ENCODE data around the gene KNOP1. TPM values are rescaled to one million over a fixed set of nuclear protein-coding genes. Genes with fewer than 3 reads are reported as not detected.
A peak's percentile ranks its signal among the peaks of the same experiment; 100 is the strongest.

The KNOP1 gene
- total and polyA plus RNA-seq, 2 of the 13 experiments (the other 11 are each of a cell fraction or from before 2014, with no cell fraction given): 21.2 to 57.5 TPM

GRCh38 chr16:19710991-19711545 lies 7.0 kb downstream of the KNOP1 start (continued):
- 0 out of 2 replicates have a peak, but pooled peaks have one; percentile 7 for TF ChIP-seq THAP9 (CRISPR knock-in tag; IDR thresholded peaks at IDR 0.05; ENCODE audit: borderline replicate concordance)
- TF ChIP-seq CC2D1A (CRISPR knock-in tag; IDR thresholded peaks at IDR 0.05): no peak
- no peak for TF ChIP-seq ZBTB8A (CRISPR knock-in tag; IDR thresholded peaks at IDR 0.05; ENCODE audit: borderline replicate concordance, low read depth)
- no peak for TF ChIP-seq MATR3 (CRISPR knock-in tag; IDR thresholded peaks at IDR 0.05)
- peak; percentile 85 for TF ChIP-seq HIC2 (CRISPR knock-in tag; IDR thresholded peaks at IDR 0.05; ENCODE audit: low read depth)

- Histone ChIP-seq H3K4me1 (ENCODE audit: insufficient read depth, low read length) (peaks cover 24% of the 10 kb centered on the region), H3K9ac (ENCODE audit: insufficient read depth, low read depth, low read length) (no peak overlapping the region), H2AFZ (ENCODE audit: low read length) (no peak overlapping the region), H3K27me3 (ENCODE audit: control insufficient read depth in 1 of 2, insufficient read depth in 2 of 2, low read length in 2 of 2) (no peaks in the 10 kb centered on the region), H3K36me3 (replicated peaks in 1 of 2; ENCODE audit: control insufficient read depth in 1 of 2, insufficient read depth in 2 of 2, low read length in 2 of 2) (peaks cover 48 to 67% of the 10 kb centered on the region in 2 experiments), H3K4me2 (ENCODE audit: low read depth, low read length) (no peak overlapping the region), H3K9me3 (ENCODE audit: low read length) (no peaks in the 10 kb centered on the region), H3K79me2 (ENCODE audit: insufficient read depth, low read length) (peaks cover 7% of the 10 kb centered on the region), H3K27ac (ENCODE audit: extremely low read length, insufficient read depth, low read length) (no peak overlapping the region), H4K20me1 (ENCODE audit: insufficient read depth, low read length) (peaks cover 4% of the 10 kb centered on the region), H3K4me3 (replicated peaks in 1 of 3; ENCODE audit: insufficient read depth in 1 of 3, low read depth in 2 of 3, low read length in 3 of 3) (no peak overlapping the region)
- POLR2A ChIA-PET: interaction anchor here (1.5 kb wide), 1 partner anchor 22 kb away, joined by 3 read pairs; no protein-coding TSS in a partner anchor
- FAIRE-seq: no peak
- ATAC-seq: no peak
- in situ Hi-C loops (cut with HindIII; ENCODE audit: extremely low pct_ligation_motif_present, low pct_unique_long_range_greater_than_20kb): no loop called here
- no TSS peak for BruUV-seq (replicated peaks)
- TF ChIP-seq ZNF75D (CRISPR knock-in tag; IDR thresholded peaks at IDR 0.05; ENCODE audit: borderline replicate concordance) (0 out of 2 replicates have a peak, but pooled peaks have one; percentile 43), ISL2 (CRISPR knock-in tag; IDR thresholded peaks at IDR 0.05) (no peak), POLR2G (IDR thresholded peaks at IDR 0.05; ENCODE audit: low read depth, low read length) (0 out of 2 replicates have a peak, but pooled peaks have one; percentile 24), HINFP (CRISPR knock-in tag; IDR thresholded peaks at IDR 0.05; ENCODE audit: low read depth) (0 out of 2 replicates have a peak, but pooled peaks have one; percentile 4)
- no peak for DNase-seq (ENCODE audit: low spot score)
- CTCF ChIA-PET (ENCODE audit: low intra/inter-chr PET ratio, low total read pairs): no interaction called here
- WGBS (ENCODE audit: low lambda C conversion rate): 96% methylated on average over 23 of the region's 23 CpGs
- intact Hi-C loops (cut with micrococcal nuclease; ENCODE audit: unreplicated experiment): no loop called here
Observed at GRCh38 chr16:19710191-19710908, 7.7 kb downstream of the KNOP1 start.

Measured in HepG2 (cell line).